NB4 (cell line): ENCODE measurements around the gene HOXB1.

Experiments
- MYC ChIP-seq: IDR thresholded peaks from 2 replicates; pipeline ENCODE4 v1.6.1; 2011; ENCODE audit warnings: low read depth, low read length
- POLR2A ChIP-seq: IDR thresholded peaks from 2 replicates; pipeline ENCODE4 v1.6.1; 2011; ENCODE audit warnings: mild to moderate bottlenecking; ENCODE audit not compliant: insufficient read length; ENCODE audit errors: extremely low read depth
- TF ChIP-seq, protein P1 (sequence below): IDR thresholded peaks from one replicate; pipeline ENCODE4 v1.5.1; 2012; ENCODE audit warnings: low read depth, low read length
- TF ChIP-seq, protein P2 (sequence below): IDR thresholded peaks from 2 replicates; pipeline ENCODE4 v1.6.1; 2011; ENCODE audit warnings: low read depth, low read length

DNA sequence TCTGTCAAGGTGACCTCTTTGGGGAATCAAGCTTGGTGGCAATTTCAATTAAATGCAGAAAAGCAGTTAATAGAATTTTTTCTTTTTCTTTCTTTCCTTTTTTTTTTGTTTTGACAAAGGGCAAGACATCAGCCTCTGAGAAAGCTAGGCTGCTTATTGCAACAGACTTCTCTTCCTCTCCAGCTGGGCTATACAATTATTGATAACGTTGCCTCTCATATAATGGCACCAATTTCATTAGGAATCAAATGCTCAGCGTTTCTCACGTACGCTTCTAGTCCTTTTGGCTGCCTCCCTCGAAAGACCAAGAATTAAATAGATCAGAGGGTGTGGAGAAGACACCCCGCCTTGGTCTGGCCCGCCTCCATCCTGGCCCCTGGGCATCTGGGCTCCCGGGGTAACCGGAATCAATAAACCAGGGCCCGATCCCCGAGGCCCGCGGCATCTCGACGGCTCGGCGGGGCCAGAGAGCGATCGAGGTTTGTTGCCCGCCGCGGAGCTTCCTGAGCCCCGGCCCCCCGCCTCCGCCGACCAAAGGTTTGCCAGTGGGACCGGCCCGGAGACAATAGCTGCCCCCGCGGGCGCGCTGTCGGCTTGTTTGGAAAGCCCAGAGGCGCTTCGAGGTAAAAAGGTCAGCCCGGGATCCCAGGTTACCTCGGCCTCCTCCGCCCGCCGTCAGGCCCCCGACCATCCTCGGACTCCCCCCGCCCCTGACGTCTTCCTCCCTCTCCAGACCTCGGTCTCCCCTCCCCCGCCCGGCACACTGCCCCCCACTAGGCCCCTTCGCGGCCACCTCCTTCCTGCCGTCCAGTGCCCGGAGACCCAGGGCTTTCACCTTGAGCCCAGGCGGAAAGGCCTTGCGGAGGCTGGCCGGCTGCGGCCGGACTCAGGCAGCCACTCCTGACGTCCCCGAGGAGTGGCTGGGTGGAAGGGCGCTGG is 3.9 kb downstream of the HOXB1 start:
- TF ChIP-seq, protein P1, sequence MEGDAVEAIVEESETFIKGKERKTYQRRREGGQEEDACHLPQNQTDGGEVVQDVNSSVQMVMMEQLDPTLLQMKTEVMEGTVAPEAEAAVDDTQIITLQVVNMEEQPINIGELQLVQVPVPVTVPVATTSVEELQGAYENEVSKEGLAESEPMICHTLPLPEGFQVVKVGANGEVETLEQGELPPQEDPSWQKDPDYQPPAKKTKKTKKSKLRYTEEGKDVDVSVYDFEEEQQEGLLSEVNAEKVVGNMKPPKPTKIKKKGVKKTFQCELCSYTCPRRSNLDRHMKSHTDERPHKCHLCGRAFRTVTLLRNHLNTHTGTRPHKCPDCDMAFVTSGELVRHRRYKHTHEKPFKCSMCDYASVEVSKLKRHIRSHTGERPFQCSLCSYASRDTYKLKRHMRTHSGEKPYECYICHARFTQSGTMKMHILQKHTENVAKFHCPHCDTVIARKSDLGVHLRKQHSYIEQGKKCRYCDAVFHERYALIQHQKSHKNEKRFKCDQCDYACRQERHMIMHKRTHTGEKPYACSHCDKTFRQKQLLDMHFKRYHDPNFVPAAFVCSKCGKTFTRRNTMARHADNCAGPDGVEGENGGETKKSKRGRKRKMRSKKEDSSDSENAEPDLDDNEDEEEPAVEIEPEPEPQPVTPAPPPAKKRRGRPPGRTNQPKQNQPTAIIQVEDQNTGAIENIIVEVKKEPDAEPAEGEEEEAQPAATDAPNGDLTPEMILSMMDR, result no peak
- TF ChIP-seq POLR2A (no peak), MYC (no peak)
- TF ChIP-seq, protein P2, sequence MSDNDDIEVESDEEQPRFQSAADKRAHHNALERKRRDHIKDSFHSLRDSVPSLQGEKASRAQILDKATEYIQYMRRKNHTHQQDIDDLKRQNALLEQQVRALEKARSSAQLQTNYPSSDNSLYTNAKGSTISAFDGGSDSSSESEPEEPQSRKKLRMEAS, result no peak
